NOMO-1 treated with DMSO at 0.1 percent for 48 hours (cell line): Measurements from ENCODE around the gene FXR1.
A peak's percentile ranks its signal among the peaks of the same experiment; 100 is the strongest.
"Not testable (repeated sequence)": the region's sequence is repeated elsewhere in the genome, so short reads cannot be mapped to it uniquely, and the experiment has no call there.

Experiments
- DNase-seq: peaks from one replicate; lab custom pipeline; 2025; ENCODE audit not compliant: unreplicated experiment; lab: John Stamatoyannopoulos, UW

The FXR1 gene

GRCh38 chr3:181003469-181003868 lies 91.0 kb downstream of the FXR1 start:
- not testable (repeated sequence) for DNase-seq

GRCh38 chr3:181006541-181006940 lies 94.1 kb downstream of the FXR1 start:
- DNase-seq, result no peak

- DNase-seq, result no peak
Measured at GRCh38 chr3:181007262-181007661, 94.8 kb downstream of the FXR1 start.

GRCh38 chr3:181008796-181009195 lies 96.3 kb downstream of the FXR1 start:
- no peak for DNase-seq

- no peak for DNase-seq
Measured at GRCh38 chr3:181009225-181009624, 96.8 kb downstream of the FXR1 start.

- DNase-seq, result peak; percentile 18
Measured at GRCh38 chr3:181017690-181018089, 105.2 kb downstream of the FXR1 start.

GRCh38 chr3:181025204-181025603 lies 112.7 kb downstream of the FXR1 start:
- no peak for DNase-seq

- DNase-seq, result no peak
Measured at GRCh38 chr3:181030948-181031347, 118.5 kb downstream of the FXR1 start.
